Esophagus muscularis mucosa (tissue), 4 donors: ENCODE results near the gene ADH1C.

Experiments used
- CTCF ChIP-seq, 3 experiments: fragments of 200-600 bp in 2 of 3; fragments of 450-650 bp in 1 of 3; sonication (generic) in 2 of 3; IDR thresholded peaks; one replicate each; pipeline ENCODE4 v1.5.1; 2017 to 2019; ENCODE audit warnings: antibody characterized with exemption in 3 of 3, mild to moderate bottlenecking in 2 of 3, moderate library complexity in 1 of 3
- EP300 ChIP-seq: sonication (generic); formaldehyde crosslinking; IDR thresholded peaks from one replicate; pipeline ENCODE4 v1.6.1; 2017; ENCODE audit warnings: antibody characterized with exemption
- POLR2A ChIP-seq: fragments of 450-650 bp; IDR thresholded peaks from one replicate; pipeline ENCODE4 v1.6.1; 2017; ENCODE audit warnings: antibody characterized with exemption, moderate library complexity, mild to moderate bottlenecking, low read depth
- POLR2AphosphoS5 ChIP-seq, 2 donors: sonication (generic); formaldehyde crosslinking; IDR thresholded peaks; one replicate each; pipeline ENCODE4 v1.6.1; 2017; ENCODE audit warnings: antibody characterized with exemption in 2 of 2

- TF ChIP-seq POLR2AphosphoS5 (IDR thresholded peaks at IDR 0.05) (no peak), POLR2A (no peak), CTCF (IDR thresholded peaks at IDR 0.05) (no peak), EP300 (no peak)
Observed at GRCh38 chr4:99400831-99401230, 48.3 kb upstream of the ADH1C start.
